Measurements from ENCODE around the gene COL15A1.

Gene COL15A1

DNA sequence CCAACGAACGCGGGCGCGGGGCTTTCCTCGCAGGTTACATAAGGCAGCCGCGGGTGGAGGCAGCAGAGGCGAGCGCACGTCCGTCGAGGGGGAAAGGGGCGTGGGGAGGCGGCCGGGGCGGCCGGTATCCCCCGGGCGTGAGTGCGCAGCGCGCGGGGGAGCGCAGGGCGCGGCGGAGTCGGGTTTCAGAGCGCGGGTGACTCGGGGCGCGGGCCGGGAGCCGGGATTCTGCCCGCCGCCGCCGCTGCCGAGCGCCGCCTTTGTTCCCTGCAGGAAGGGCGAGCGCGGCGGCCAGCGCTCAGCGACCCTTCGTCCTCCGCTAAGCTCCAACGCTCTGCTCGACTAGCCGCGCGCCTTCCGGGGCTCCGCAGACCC is at the start of gene COL15A1:
Gene COL15A1, plus strand, starts transcription at position 226 of the 375 bp plus-strand sequence. CDS start 155 bp downstream, outside the sequence.
- no peaks in the 10 kb centered on the region for H3K4me1 ChIP-seq (ENCODE audit: low read length)
- no peak for DNase-seq
- H4K20me1 ChIP-seq (ENCODE audit: insufficient read depth, low read length): no peaks in the 10 kb centered on the region
- no peak within 1 kb of the TSS for H3K9ac ChIP-seq (ENCODE audit: low read length)
- H3K79me2 ChIP-seq (ENCODE audit: low read length): no peaks in the 10 kb centered on the region
- H3K27me3 ChIP-seq (replicated peaks; ENCODE audit: insufficient read depth, low read length): peaks cover 13% of the 10 kb centered on the region; the same call in 1 of the 2 replicates
- H3K36me3 ChIP-seq (replicated peaks; ENCODE audit: insufficient read depth, low read length): no peaks in the 10 kb centered on the region
- H3F3A ChIP-seq (ENCODE audit: insufficient read depth, low read length): no peaks in the 10 kb centered on the region
- no peak within 1 kb of the TSS for H3K4me2 ChIP-seq (ENCODE audit: low read depth, low read length)
- no peak within 1 kb of the TSS for H3K27ac ChIP-seq (ENCODE audit: low read length)
- H3K9me2 ChIP-seq (replicated peaks; ENCODE audit: insufficient read depth, low read length): no peaks in the 10 kb centered on the region
- TF ChIP-seq, protein P1, sequence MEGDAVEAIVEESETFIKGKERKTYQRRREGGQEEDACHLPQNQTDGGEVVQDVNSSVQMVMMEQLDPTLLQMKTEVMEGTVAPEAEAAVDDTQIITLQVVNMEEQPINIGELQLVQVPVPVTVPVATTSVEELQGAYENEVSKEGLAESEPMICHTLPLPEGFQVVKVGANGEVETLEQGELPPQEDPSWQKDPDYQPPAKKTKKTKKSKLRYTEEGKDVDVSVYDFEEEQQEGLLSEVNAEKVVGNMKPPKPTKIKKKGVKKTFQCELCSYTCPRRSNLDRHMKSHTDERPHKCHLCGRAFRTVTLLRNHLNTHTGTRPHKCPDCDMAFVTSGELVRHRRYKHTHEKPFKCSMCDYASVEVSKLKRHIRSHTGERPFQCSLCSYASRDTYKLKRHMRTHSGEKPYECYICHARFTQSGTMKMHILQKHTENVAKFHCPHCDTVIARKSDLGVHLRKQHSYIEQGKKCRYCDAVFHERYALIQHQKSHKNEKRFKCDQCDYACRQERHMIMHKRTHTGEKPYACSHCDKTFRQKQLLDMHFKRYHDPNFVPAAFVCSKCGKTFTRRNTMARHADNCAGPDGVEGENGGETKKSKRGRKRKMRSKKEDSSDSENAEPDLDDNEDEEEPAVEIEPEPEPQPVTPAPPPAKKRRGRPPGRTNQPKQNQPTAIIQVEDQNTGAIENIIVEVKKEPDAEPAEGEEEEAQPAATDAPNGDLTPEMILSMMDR (IDR thresholded peaks at IDR 0.05; ENCODE audit: low read length): no peak
- TF ChIP-seq EZH2phosphoT487 (IDR thresholded peaks at IDR 0.05; ENCODE audit: low read length): no peak
- TF ChIP-seq EZH2 (optimal IDR thresholded peaks at IDR 0.05; ENCODE audit: low read depth, low read length): no peak
- H3K4me3 ChIP-seq (ENCODE audit: low read length): no peak within 1 kb of the TSS
- no peak within 1 kb of the TSS for H2AFZ ChIP-seq (ENCODE audit: low read length)
- H3K9me3 ChIP-seq (replicated peaks; ENCODE audit: insufficient read depth, low read length): no peaks in the 10 kb centered on the region

DNA sequence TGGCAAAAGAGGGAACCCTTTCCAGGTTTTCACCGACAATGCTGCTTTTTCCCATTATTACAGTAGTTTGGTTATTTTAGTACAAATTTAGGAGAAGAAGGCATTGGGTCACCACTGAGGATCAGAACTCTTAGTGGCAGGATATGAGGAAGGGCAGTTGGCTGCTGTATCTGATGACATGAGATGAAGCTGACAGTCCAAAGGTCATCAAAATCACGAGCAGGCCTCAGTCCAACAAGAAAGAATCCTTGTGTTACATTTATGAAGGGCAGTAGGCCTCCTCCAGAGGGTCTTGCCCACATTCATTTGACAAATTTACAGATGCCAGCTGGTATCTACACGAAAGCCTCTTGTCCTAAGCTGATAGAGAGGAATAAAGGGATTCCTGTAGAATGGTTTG is 49.5 kb upstream of the COL15A1 start:
- Histone ChIP-seq H3K79me2 (ENCODE audit: low read length) (no peaks in the 10 kb centered on the region), H3K4me2 (ENCODE audit: low read depth, low read length) (no peak overlapping the region), H3K4me1 (ENCODE audit: low read length) (no peaks in the 10 kb centered on the region), H3K36me3 (replicated peaks; ENCODE audit: insufficient read depth, low read length) (no peaks in the 10 kb centered on the region), H3K9me3 (replicated peaks; ENCODE audit: insufficient read depth, low read length) (no peaks in the 10 kb centered on the region), H3K4me3 (ENCODE audit: low read length) (no peak overlapping the region), H3K9ac (ENCODE audit: low read length) (no peak overlapping the region), H3K27ac (ENCODE audit: low read length) (no peak overlapping the region), H2AFZ (ENCODE audit: low read length) (no peak overlapping the region), H3F3A (ENCODE audit: insufficient read depth, low read length) (no peaks in the 10 kb centered on the region), H4K20me1 (ENCODE audit: insufficient read depth, low read length) (no peaks in the 10 kb centered on the region), H3K9me2 (replicated peaks; ENCODE audit: insufficient read depth, low read length) (no peaks in the 10 kb centered on the region), H3K27me3 (replicated peaks; ENCODE audit: insufficient read depth, low read length) (no peaks in the 10 kb centered on the region)
- no peak for TF ChIP-seq EZH2 (optimal IDR thresholded peaks at IDR 0.05; ENCODE audit: low read depth, low read length)
- TF ChIP-seq EZH2phosphoT487 (IDR thresholded peaks at IDR 0.05; ENCODE audit: low read length): no peak
- TF ChIP-seq, protein P1 (IDR thresholded peaks at IDR 0.05; ENCODE audit: low read length): no peak
- no peak for DNase-seq

DNA sequence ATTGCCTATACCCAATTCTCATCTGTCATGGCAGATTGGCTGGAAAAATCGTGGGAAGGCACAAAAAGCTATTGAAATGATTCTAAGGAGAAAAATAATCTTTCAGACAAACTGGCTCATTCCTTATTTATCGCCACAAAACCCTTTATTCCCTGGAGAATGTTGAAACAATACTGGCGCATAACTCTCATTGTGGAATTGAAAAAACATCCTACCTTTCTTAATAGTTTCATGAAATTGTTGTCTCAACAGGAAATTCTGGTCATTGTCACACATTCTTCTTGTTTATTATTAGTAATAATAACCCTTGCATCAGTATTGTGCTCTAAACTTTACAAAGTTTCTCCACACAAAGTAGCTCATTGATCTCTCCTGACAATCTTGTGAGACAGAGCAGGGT is 48.9 kb upstream of the COL15A1 start:
- Histone ChIP-seq H3K9me2 (replicated peaks; ENCODE audit: insufficient read depth, low read length) (no peaks in the 10 kb centered on the region), H3K79me2 (ENCODE audit: low read length) (no peaks in the 10 kb centered on the region), H3K36me3 (replicated peaks; ENCODE audit: insufficient read depth, low read length) (no peaks in the 10 kb centered on the region), H3K9ac (ENCODE audit: low read length) (no peak overlapping the region), H3K4me2 (ENCODE audit: low read depth, low read length) (no peak overlapping the region), H3K9me3 (replicated peaks; ENCODE audit: insufficient read depth, low read length) (no peaks in the 10 kb centered on the region), H3F3A (ENCODE audit: insufficient read depth, low read length) (no peaks in the 10 kb centered on the region), H3K27me3 (replicated peaks; ENCODE audit: insufficient read depth, low read length) (no peaks in the 10 kb centered on the region), H4K20me1 (ENCODE audit: insufficient read depth, low read length) (no peaks in the 10 kb centered on the region), H3K27ac (ENCODE audit: low read length) (no peak overlapping the region), H2AFZ (ENCODE audit: low read length) (no peak overlapping the region), H3K4me3 (ENCODE audit: low read length) (no peak overlapping the region), H3K4me1 (ENCODE audit: low read length) (no peaks in the 10 kb centered on the region)
- TF ChIP-seq EZH2 (optimal IDR thresholded peaks at IDR 0.05; ENCODE audit: low read depth, low read length) (no peak), EZH2phosphoT487 (IDR thresholded peaks at IDR 0.05; ENCODE audit: low read length) (no peak)
- TF ChIP-seq, protein P1 (IDR thresholded peaks at IDR 0.05; ENCODE audit: low read length): no peak
- DNase-seq: no peak
